Activated T-cell treated with anti-CD3 and anti-CD28 coated beads for 4 hours (primary cell): ENCODE results near the gene SH3PXD2A.
A peak's percentile ranks its signal among the peaks of the same experiment; 100 is the strongest.

Experiments used
- DNase-seq: peaks from one replicate; pipeline ENCODE4 v3.0.0-alpha.2; 2020

SH3PXD2A gene

GRCh38 chr10:103806395-103807187 is 48.8 kb downstream of the SH3PXD2A start:
- no peak for DNase-seq

- DNase-seq, result no peak
Measured at GRCh38 chr10:103805781-103806180, 49.6 kb downstream of the SH3PXD2A start.

- DNase-seq, result no peak
Measured at GRCh38 chr10:103804871-103805270, 50.5 kb downstream of the SH3PXD2A start.

- no peak for DNase-seq
Measured at GRCh38 chr10:103803941-103804340, 51.4 kb downstream of the SH3PXD2A start.

GRCh38 chr10:103802637-103803353 is 52.6 kb downstream of the SH3PXD2A start:
- DNase-seq, result no peak

GRCh38 chr10:103802081-103802480 is 53.3 kb downstream of the SH3PXD2A start:
- no peak for DNase-seq

- DNase-seq, result peak; percentile 18
Measured at GRCh38 chr10:103800789-103801540, 54.4 kb downstream of the SH3PXD2A start.

GRCh38 chr10:103800089-103800488 is 55.3 kb downstream of the SH3PXD2A start:
- DNase-seq, result no peak

- DNase-seq, result no peak
Measured at GRCh38 chr10:103799341-103799740, 56.0 kb downstream of the SH3PXD2A start.

- DNase-seq, result no peak
Measured at GRCh38 chr10:103798511-103798910, 56.9 kb downstream of the SH3PXD2A start.

- DNase-seq, result no peak
Measured at GRCh38 chr10:103797857-103798256, 57.5 kb downstream of the SH3PXD2A start.

- no peak for DNase-seq
Measured at GRCh38 chr10:103795634-103796270, 59.6 kb downstream of the SH3PXD2A start.

GRCh38 chr10:103794996-103795395 is 60.4 kb downstream of the SH3PXD2A start:
- no peak for DNase-seq

- no peak for DNase-seq
Measured at GRCh38 chr10:103793920-103794883, 61.2 kb downstream of the SH3PXD2A start.

- no peak for DNase-seq
Measured at GRCh38 chr10:103793429-103793828, 61.9 kb downstream of the SH3PXD2A start.

GRCh38 chr10:103792547-103792946 is 62.8 kb downstream of the SH3PXD2A start:
- DNase-seq, result no peak

- no peak for DNase-seq
Measured at GRCh38 chr10:103791858-103792257, 63.5 kb downstream of the SH3PXD2A start.

- no peak for DNase-seq
Measured at GRCh38 chr10:103791291-103791690, 64.1 kb downstream of the SH3PXD2A start.

GRCh38 chr10:103790580-103790979 is 64.8 kb downstream of the SH3PXD2A start:
- no peak for DNase-seq

- no peak for DNase-seq
Measured at GRCh38 chr10:103789771-103790201, 65.6 kb downstream of the SH3PXD2A start.

GRCh38 chr10:103789161-103789560 is 66.2 kb downstream of the SH3PXD2A start:
- DNase-seq, result no peak

- DNase-seq, result no peak
Measured at GRCh38 chr10:103787331-103787730, 68.0 kb downstream of the SH3PXD2A start.
